ENCODE measurements around the gene SLF2.

Gene SLF2

DNA sequence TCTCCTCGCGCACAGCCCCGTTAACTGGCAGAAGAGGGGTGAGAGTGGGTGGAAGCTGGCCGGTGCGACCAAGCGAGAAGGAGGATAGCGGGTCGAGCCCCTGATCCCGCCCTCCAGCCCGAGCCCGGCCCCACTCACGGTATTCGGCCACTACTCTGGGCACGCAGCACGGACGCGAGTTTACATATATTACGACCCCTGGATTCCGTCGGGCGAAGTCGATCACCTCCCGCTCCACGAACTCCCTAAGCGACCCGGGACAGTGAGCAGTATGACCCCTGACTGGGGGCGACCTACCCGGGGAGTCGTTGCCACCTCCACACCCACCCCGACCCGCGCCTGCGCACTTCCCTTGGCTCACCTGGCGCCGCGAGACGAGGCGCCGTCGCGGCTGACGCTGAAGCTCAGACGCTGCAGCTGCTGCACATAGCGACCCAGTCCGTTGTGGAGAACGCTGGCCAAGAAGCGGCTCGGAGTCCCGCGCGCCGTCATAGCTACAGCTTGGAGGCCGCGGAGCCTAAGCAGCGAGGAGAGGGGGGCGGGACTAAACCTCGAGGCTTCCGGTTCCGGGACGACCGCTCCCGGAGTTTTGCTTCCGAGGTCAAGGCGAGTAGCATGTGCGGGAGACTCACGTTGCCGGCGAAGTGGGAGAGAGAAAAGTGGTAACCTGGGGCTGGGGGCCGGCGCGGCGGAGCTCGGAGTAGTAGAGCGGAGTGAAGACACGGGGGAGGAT is 74.4 kb downstream of the SLF2 start, which contains the start of the genes MRPL43 and TWNK:
MRPL43 (minus strand) TSS at position 546 of the 733 bp plus-strand sequence; CDS start at position 492, 54 bp downstream.
TWNK (plus strand) TSS at position 592 of the 733 bp plus-strand sequence. CDS start 668 bp downstream, outside the sequence.
- DNase-seq = peak; percentile 88
- Histone ChIP-seq H3K9me3 (replicated peaks; ENCODE audit: insufficient read depth, low read length) (no peaks in the 10 kb centered on the region), H3K79me2 (ENCODE audit: low read length) (peaks cover 58% of the 10 kb centered on the region), H3K36me3 (replicated peaks; ENCODE audit: insufficient read depth, low read length) (peaks cover 8% of the 10 kb centered on the region; the same call in 1 of the 2 replicates), H4K20me1 (ENCODE audit: insufficient read depth, low read length) (no peaks in the 10 kb centered on the region), H3K4me2 (ENCODE audit: low read depth, low read length) (peak within 1 kb of the TSS; percentile 99), H3K27ac (ENCODE audit: low read length) (peak within 1 kb of the TSS; percentile 67; the same call in 1 of the 2 replicates), H3K4me3 (ENCODE audit: low read length) (peak within 1 kb of the TSS; percentile 100), H3K27me3 (replicated peaks; ENCODE audit: insufficient read depth, low read length) (no peaks in the 10 kb centered on the region), H3F3A (ENCODE audit: insufficient read depth, low read length) (0 out of 2 replicates have a peak, but pooled peaks cover 4% of the 10 kb centered on the region), H3K9ac (ENCODE audit: low read length) (peak within 1 kb of the TSS; percentile 83), H3K9me2 (replicated peaks; ENCODE audit: insufficient read depth, low read length) (no peaks in the 10 kb centered on the region), H3K4me1 (ENCODE audit: low read length) (peaks cover 21% of the 10 kb centered on the region), H2AFZ (ENCODE audit: low read length) (peak within 1 kb of the TSS; percentile 100)
- no peak for TF ChIP-seq EZH2phosphoT487 (IDR thresholded peaks at IDR 0.05; ENCODE audit: low read length)
- TF ChIP-seq, protein P1, sequence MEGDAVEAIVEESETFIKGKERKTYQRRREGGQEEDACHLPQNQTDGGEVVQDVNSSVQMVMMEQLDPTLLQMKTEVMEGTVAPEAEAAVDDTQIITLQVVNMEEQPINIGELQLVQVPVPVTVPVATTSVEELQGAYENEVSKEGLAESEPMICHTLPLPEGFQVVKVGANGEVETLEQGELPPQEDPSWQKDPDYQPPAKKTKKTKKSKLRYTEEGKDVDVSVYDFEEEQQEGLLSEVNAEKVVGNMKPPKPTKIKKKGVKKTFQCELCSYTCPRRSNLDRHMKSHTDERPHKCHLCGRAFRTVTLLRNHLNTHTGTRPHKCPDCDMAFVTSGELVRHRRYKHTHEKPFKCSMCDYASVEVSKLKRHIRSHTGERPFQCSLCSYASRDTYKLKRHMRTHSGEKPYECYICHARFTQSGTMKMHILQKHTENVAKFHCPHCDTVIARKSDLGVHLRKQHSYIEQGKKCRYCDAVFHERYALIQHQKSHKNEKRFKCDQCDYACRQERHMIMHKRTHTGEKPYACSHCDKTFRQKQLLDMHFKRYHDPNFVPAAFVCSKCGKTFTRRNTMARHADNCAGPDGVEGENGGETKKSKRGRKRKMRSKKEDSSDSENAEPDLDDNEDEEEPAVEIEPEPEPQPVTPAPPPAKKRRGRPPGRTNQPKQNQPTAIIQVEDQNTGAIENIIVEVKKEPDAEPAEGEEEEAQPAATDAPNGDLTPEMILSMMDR (IDR thresholded peaks at IDR 0.05; ENCODE audit: low read length) = no peak
- TF ChIP-seq EZH2 (optimal IDR thresholded peaks at IDR 0.05; ENCODE audit: low read depth, low read length) = no peak

DNA sequence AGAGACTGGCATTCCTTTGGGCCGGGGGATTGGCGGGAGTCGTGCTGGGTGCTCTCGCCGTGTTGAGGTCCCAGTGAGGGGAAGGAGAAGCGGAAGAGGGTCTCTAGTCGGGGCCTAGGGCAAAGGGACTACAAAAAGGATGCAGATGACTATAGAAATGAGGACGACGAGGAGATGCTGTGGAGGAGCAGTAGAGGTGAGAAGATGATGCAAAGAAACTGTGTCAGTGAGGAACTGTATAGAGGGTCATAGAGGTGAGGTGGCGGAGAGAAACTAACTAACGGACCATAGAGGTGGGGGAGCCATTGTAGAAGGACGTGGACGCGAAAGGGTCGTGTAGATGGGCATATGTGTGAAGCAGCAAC is 74.9 kb downstream of the SLF2 start:
- peaks cover 21% of the 10 kb centered on the region for H3K4me1 ChIP-seq (ENCODE audit: low read length)
- H2AFZ ChIP-seq (ENCODE audit: low read length) = peak overlapping the region; percentile 100
- H3K27ac ChIP-seq (ENCODE audit: low read length) = peak overlapping the region; percentile 67; the same call in 1 of the 2 replicates

DNA sequence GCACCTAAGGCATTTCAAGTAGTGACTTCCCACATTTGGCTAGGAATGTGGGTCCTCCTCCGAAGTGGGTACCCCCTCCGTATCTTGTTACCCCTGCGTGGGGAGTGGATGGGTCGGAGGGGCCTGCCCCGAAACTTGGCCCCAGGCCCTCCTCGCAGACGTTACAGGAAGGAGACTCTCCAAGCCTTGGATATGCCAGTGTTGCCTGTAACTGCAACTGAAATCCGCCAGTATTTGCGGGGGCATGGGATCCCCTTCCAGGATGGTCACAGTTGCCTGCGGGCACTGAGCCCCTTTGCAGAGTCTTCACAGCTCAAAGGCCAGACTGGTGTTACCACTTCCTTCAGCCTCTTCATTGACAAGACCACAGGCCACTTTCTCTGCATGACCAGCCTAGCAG is 75.4 kb downstream of the SLF2 start:
- Histone ChIP-seq H2AFZ (ENCODE audit: low read length) (no peak overlapping the region), H4K20me1 (ENCODE audit: insufficient read depth, low read length) (no peaks in the 10 kb centered on the region), H3K4me3 (ENCODE audit: low read length) (peak overlapping the region; percentile 100), H3F3A (ENCODE audit: insufficient read depth, low read length) (0 out of 2 replicates have a peak, but pooled peaks cover 4% of the 10 kb centered on the region), H3K9me2 (replicated peaks; ENCODE audit: insufficient read depth, low read length) (no peaks in the 10 kb centered on the region), H3K9me3 (replicated peaks; ENCODE audit: insufficient read depth, low read length) (no peaks in the 10 kb centered on the region), H3K27me3 (replicated peaks; ENCODE audit: insufficient read depth, low read length) (no peaks in the 10 kb centered on the region), H3K79me2 (ENCODE audit: low read length) (peaks cover 58% of the 10 kb centered on the region), H3K27ac (ENCODE audit: low read length) (no peak overlapping the region), H3K4me1 (ENCODE audit: low read length) (peaks cover 21% of the 10 kb centered on the region), H3K9ac (ENCODE audit: low read length) (peak overlapping the region; percentile 83), H3K36me3 (replicated peaks; ENCODE audit: insufficient read depth, low read length) (peaks cover 8% of the 10 kb centered on the region; the same call in 1 of the 2 replicates), H3K4me2 (ENCODE audit: low read depth, low read length) (peak overlapping the region; percentile 99)
- peak; percentile 2 for DNase-seq
- TF ChIP-seq EZH2 (optimal IDR thresholded peaks at IDR 0.05; ENCODE audit: low read depth, low read length) (no peak), EZH2phosphoT487 (IDR thresholded peaks at IDR 0.05; ENCODE audit: low read length) (no peak)
- TF ChIP-seq, protein P1 (IDR thresholded peaks at IDR 0.05; ENCODE audit: low read length) = no peak

More for the DNA sequence above, 74.9 kb downstream of the SLF2 start:
- Histone ChIP-seq H3K79me2 (ENCODE audit: low read length) (peaks cover 58% of the 10 kb centered on the region), H3K9me2 (replicated peaks; ENCODE audit: insufficient read depth, low read length) (no peaks in the 10 kb centered on the region), H3F3A (ENCODE audit: insufficient read depth, low read length) (0 out of 2 replicates have a peak, but pooled peaks cover 4% of the 10 kb centered on the region), H3K4me2 (ENCODE audit: low read depth, low read length) (peak overlapping the region; percentile 99), H4K20me1 (ENCODE audit: insufficient read depth, low read length) (no peaks in the 10 kb centered on the region), H3K9me3 (replicated peaks; ENCODE audit: insufficient read depth, low read length) (no peaks in the 10 kb centered on the region), H3K9ac (ENCODE audit: low read length) (peak overlapping the region; percentile 83), H3K4me3 (ENCODE audit: low read length) (peak overlapping the region; percentile 100), H3K27me3 (replicated peaks; ENCODE audit: insufficient read depth, low read length) (no peaks in the 10 kb centered on the region), H3K36me3 (replicated peaks; ENCODE audit: insufficient read depth, low read length) (peaks cover 8% of the 10 kb centered on the region; the same call in 1 of the 2 replicates)
- peak; percentile 5 for DNase-seq
- TF ChIP-seq, protein P1 (IDR thresholded peaks at IDR 0.05; ENCODE audit: low read length) = no peak
- TF ChIP-seq EZH2phosphoT487 (IDR thresholded peaks at IDR 0.05; ENCODE audit: low read length) (no peak), EZH2 (optimal IDR thresholded peaks at IDR 0.05; ENCODE audit: low read depth, low read length) (no peak)
